ENCODE measurements around the gene SBF1. TPM values are rescaled to one million over a fixed set of nuclear protein-coding genes. Genes with fewer than 3 reads are reported as not detected.

The SBF1 gene
- total RNA-seq, 1 donor from 2014 or later = 181 TPM

DNA sequence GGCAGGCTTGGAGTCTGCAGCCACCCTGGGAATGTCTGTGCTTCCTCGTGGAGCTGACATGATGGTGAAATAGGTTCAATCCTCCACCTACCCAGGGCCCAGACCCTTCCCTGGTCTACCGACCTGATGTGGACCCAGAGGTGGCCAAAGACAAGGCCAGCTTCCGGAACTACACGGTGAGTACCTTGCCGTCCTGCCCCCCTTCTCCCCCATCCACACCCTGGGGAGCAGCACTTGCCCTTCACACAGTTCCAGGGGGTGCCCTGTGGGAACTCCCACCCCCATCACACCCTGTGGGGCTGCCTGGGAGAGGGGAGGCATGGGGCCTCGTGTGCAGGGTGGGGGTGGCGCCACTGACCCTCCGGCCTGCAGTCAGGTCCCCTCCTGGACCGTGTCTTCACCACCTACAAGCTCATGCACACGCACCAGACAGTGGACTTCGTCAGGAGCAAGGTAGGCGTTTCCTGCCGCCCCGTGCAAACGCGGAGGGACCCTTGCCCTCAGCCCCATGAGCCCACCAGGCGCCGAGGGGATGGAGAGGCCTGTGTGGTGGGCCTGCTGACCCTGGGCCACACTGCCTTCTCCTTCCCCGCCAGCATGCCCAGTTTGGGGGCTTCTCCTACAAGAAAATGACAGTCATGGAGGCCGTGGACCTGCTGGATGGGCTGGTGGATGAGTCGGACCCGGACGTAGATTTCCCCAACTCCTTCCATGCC lies 12.6 kb upstream of the SBF1 start:
- intact Hi-C loops (cut with micrococcal nuclease) = no loop called here

DNA sequence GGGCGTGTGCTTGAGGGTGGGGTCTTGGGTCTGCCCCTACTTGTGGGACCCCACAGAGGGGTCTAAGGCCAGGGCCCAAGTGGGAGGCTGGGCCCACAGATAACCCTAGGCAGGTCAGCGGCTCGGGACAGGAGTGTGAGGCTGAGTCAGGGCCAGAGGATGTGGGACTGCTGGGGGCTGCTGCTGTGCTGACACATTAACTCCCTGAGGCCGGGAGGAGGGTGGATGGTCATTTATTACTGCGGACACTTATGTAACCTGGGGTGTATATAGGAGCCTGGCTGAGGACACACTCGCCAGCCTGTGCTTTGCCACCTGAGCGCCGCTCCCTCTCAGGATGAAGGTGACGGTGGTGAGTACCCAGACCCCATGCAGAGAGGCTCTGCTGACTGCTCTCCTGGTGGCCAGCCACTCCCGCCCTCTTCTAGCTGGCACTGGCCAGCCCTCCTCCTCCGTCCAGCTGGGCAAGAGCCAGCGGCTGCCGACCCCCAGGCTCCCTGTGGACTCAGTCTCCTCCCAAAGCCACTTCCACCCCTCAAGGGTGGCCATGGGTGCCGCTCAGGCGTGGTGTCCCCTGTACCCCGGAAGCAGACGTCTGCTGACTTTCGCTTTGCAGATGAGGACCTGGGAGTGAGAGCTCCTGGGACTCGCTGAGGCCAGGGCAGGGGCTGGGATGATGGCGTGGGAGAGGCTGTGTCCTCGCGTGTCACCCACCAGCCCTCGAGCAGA lies 11.9 kb upstream of the SBF1 start, which contains the start of gene MIOX:
Gene MIOX, plus strand, starts transcription at position 299 of the 729 bp plus-strand sequence. Its CDS starts 39 bp downstream, at position 338.
- intact Hi-C loops (cut with micrococcal nuclease) = no loop called here

- intact Hi-C loops (cut with micrococcal nuclease) = no loop called here
These were observed 10.6 kb upstream of the SBF1 start for GRCh38 chr22:50485221-50486131.

GRCh38 chr22:50483977-50484853 lies 9.4 kb upstream of the SBF1 start:
- intact Hi-C loops (cut with micrococcal nuclease) = no loop called here

DNA sequence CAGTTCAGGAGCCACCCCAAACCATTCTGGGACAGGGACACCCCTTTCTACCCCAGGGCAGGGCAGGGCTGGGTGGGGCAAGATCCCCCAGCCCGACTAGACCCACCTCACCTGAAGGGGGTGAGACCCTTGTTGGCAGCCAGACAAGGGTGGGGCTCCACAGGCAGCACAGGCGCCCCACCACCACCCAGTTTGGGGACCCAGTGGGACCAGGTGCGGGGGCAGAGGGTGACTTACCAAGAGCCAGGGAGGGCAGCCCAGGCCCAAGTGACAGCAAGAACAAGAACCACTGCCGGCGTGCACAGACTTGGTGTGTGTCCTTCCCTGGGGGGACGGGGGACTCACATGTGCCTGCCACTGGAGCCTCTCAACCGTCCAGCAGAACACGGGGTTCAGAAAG lies 8.7 kb upstream of the SBF1 start:
- intact Hi-C loops (cut with micrococcal nuclease) = no loop called here

DNA sequence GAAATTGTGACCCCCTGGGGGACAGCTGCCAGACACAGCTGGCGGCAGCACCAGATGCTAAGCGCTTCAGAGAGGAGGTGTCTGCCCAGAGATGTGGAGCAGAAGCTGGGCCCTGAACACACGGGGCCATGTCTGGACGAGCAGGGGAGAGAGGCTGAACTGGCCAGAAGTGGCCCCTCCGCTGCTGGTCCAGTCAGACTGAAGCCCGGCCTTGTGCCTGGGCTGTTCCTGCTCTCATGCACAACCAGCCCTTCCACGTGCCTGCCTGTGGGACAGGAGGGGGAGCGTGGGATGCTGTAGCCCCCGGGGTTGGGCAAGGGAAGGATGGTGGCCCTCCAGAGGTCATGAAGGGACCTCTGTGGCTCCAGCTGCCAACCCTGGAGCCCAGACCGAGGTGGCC lies 8.3 kb upstream of the SBF1 start:
- intact Hi-C loops (cut with micrococcal nuclease) = no loop called here

- intact Hi-C loops (cut with micrococcal nuclease) = no loop called here
These were observed 7.6 kb upstream of the SBF1 start for GRCh38 chr22:50482107-50483074.

GRCh38 chr22:50481440-50482106 lies 6.7 kb upstream of the SBF1 start, which contains the start of gene ADM2:
TSS of gene ADM2 (plus strand) at chr22:50481543. CDS start at chr22:50481848, 305 bp downstream.
- intact Hi-C loops (cut with micrococcal nuclease) = no loop called here

DNA sequence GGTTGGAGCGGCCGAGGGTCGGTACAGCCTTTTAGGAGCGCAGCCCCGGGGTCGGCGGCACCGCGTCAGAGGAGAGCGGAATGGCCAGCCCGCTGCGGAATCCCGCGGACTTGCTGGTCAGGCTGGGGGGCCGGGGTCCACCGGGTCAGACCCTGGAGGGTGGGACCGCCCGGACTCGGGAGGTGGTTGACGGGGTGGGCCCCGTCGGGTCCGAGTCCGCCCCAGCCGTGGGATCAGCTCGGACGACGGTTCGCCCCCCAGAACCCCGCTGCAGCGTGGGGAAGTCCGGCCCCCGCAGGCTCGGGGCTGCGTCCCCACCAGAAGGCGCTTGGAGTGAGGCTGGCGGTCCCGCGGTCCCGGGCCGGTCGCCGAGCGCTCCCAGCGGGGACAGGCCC lies 6.2 kb upstream of the SBF1 start:
- intact Hi-C loops (cut with micrococcal nuclease) = no loop called here

GRCh38 chr22:50479721-50480120 lies 4.9 kb upstream of the SBF1 start:
- intact Hi-C loops (cut with micrococcal nuclease) = loop anchor here (10.0 kb wide), 1 partner anchor 625 kb away; the partner anchor contains the start of gene ZBED4

DNA sequence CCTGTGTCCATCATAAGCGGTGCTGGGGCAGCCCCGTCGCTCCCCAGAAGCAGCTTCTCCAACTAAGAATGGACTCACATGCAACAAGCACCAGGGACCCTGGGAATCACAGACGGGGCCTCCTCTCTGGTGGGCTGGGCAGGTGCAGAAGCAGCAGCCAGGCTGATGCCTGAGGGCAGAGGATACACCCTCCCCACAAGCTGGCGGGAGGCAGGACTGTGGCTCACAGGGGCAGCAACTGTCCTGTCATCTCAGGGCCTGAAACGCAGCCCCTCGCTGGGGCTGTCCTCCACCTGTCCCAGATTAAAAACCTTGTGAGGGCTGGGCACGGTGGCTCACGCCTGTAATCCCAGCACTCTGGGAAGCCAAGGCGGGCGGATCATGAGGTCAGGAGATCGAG lies 3.1 kb upstream of the SBF1 start:
- intact Hi-C loops (cut with micrococcal nuclease) = loop anchor here (10.0 kb wide), 1 partner anchor 623 kb away; the partner anchor contains the start of gene ZBED4

- intact Hi-C loops (cut with micrococcal nuclease) = loop anchor here (10.0 kb wide), 1 partner anchor 622 kb away; the partner anchor contains the start of gene ZBED4
These were observed 2.0 kb upstream of the SBF1 start for GRCh38 chr22:50476868-50477267.

- intact Hi-C loops (cut with micrococcal nuclease) = loop anchor here (1.0 to 10.0 kb wide), 4 partner anchors 32 to 621 kb away; partner anchors contain the start of genes CHKB, LMF2 and ZBED4
These were observed 792 bp upstream of the SBF1 start for GRCh38 chr22:50475652-50476002.

DNA sequence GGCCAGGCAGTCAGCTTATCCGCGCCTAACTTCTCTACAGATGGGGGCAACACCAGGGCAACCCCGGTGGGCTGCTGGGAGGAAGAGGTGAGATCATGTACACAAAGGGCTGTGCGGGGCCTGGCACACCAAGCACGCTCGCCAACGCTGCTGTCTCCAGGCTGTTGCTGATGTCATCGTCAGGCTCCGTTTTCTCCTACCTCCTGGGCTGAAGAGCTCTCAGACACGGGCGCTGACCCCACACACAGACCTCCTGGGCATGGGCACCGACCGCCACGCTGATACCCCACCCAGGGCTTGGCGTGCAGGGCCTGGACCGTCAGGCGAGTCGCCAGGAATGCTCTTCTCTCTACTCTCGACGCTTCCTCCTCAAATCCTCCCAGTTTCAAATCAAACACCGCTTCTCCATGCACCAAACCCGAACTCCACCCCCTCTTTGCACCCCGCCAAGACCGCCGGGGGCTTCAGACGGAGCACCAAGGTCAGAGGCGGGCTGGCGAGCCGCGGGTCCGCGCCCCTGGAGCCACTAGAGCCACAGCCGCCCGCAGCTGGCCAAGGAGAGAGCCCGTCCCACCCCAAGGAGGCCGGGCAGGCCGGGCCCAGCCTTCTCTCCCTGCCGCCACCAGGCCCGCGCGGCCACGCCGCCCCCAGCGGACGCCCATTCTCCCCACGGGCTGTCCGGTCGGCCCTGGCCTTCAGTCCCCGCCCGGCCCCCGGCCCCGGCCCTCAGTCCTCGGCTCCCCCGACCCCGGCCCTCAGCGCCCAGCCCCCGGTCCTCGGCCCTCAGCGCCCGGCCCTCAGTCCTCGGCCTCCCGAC lies 772 bp downstream of the SBF1 start:
- intact Hi-C loops (cut with micrococcal nuclease) = loop anchor here (1.0 to 10.0 kb wide), 6 partner anchors 53 to 619 kb away; partner anchors contain the start of genes PPP6R2, SCO2, SYCE3 and TUBGCP6

- intact Hi-C loops (cut with micrococcal nuclease) = loop anchor here (2.0 to 10.0 kb wide), 5 partner anchors 54 to 618 kb away; partner anchors contain the start of genes PPP6R2, SCO2, TUBGCP6 and ZBED4
These were observed 1.7 kb downstream of the SBF1 start for GRCh38 chr22:50473088-50473487.

GRCh38 chr22:50471962-50472361 lies 2.9 kb downstream of the SBF1 start:
- intact Hi-C loops (cut with micrococcal nuclease) = loop anchor here (2.0 to 10.0 kb wide), 5 partner anchors 55 to 617 kb away; partner anchors contain the start of genes PPP6R2, SCO2, TUBGCP6 and ZBED4

- intact Hi-C loops (cut with micrococcal nuclease) = loop anchor here (5.0 to 10.0 kb wide), 4 partner anchors 56 to 617 kb away; partner anchors contain the start of genes PPP6R2, SCO2 and ZBED4
These were observed 3.5 kb downstream of the SBF1 start for GRCh38 chr22:50471197-50471847.
